HEK293 (cell line): Measurements from ENCODE around the gene FBLN5.

ENCODE experiments used
- CTCF ChIA-PET: fragments of 350-600 bp; formaldehyde crosslinking; extraction: SDS; loops from one replicate; lab custom pipeline; 2021; ENCODE audit warnings: antibody characterized with exemption; lab: Yijun Ruan, JAX
- POLR2A ChIA-PET: fragments of 300-600 bp; formaldehyde crosslinking; extraction: SDS; loops from one replicate; lab custom pipeline; 2020; ENCODE audit warnings: antibody characterized with exemption, inconsistent platforms; lab: Yijun Ruan, JAX
- H3K27ac ChIP-seq: fragments of 200-500 bp; sonication (Bioruptor generic); 2 replicates; pipeline ENCODE4 v1.5.1; 2014; ENCODE audit warnings: low read depth, low read length, control low read depth, inconsistent platforms; ENCODE audit errors: extremely low read depth
- H3K36me3 ChIP-seq, 2 experiments: fragments of 200-500 bp in 1 of 2; sonication (Bioruptor generic) in 1 of 2; 1 replicate in 1 of 2; 2 replicates in 1 of 2; pipeline ENCODE4 v1.5.1; 2014 to 2017; ENCODE audit warnings: inconsistent platforms in 2 of 2, low read length in 2 of 2; ENCODE audit not compliant: control insufficient read depth in 2 of 2, insufficient read depth in 1 of 2
- H3K4me1 ChIP-seq: fragments of 200-500 bp; sonication (Bioruptor generic); 2 replicates; pipeline ENCODE4 v1.5.1; 2014; ENCODE audit warnings: mild to moderate bottlenecking, low read length, inconsistent platforms; ENCODE audit not compliant: control insufficient read depth, insufficient read depth
- H3K4me3 ChIP-seq: 2 replicates; pipeline ENCODE4 v1.5.1; 2011; ENCODE audit warnings: low read depth, mild to moderate bottlenecking, control low read depth, low read length, moderate library complexity
- H3K9me3 ChIP-seq: fragments of 200-500 bp; sonication (Bioruptor generic); 2 replicates; pipeline ENCODE4 v1.5.1; 2014; ENCODE audit warnings: low read depth, low read length, inconsistent platforms; ENCODE audit not compliant: control insufficient read depth, insufficient read depth
- HOXD13 ChIP-seq: sonication (generic); formaldehyde crosslinking; IDR thresholded peaks from 2 replicates; pipeline ENCODE4 v1.8.0; 2022; ENCODE audit warnings: missing genetic modification reagents, borderline replicate concordance
- KLF10 ChIP-seq: fragments of 450-650 bp; IDR thresholded peaks from 2 replicates; pipeline ENCODE4 v1.5.1; 2018; ENCODE audit warnings: missing biosample characterization, mild to moderate bottlenecking, missing genetic modification characterization
- OVOL3 ChIP-seq: fragments of 450-650 bp; formaldehyde crosslinking; IDR thresholded peaks from 2 replicates; pipeline ENCODE4 v1.5.1; 2016; ENCODE audit warnings: missing biosample characterization, missing genetic modification characterization
- RBAK ChIP-seq: fragments of 450-650 bp; formaldehyde crosslinking; IDR thresholded peaks from 2 replicates; pipeline ENCODE4 v1.5.1; 2016; ENCODE audit warnings: missing biosample characterization, missing genetic modification characterization
- ZBTB21 ChIP-seq: fragments of 450-650 bp; formaldehyde crosslinking; IDR thresholded peaks from 2 replicates; pipeline ENCODE4 v1.5.1; 2017; ENCODE audit warnings: missing biosample characterization, missing genetic modification characterization
- ZBTB48 ChIP-seq: fragments of 450-650 bp; formaldehyde crosslinking; IDR thresholded peaks from 2 replicates; pipeline ENCODE4 v1.5.1; 2016; ENCODE audit warnings: missing biosample characterization, missing genetic modification characterization
- ZFHX2 ChIP-seq: fragments of 450-650 bp; formaldehyde crosslinking; conservative IDR thresholded peaks from 2 replicates; pipeline ENCODE4 v1.5.1; 2016; ENCODE audit warnings: missing biosample characterization, missing genetic modification characterization
- ZFP41 ChIP-seq: fragments of 450-650 bp; formaldehyde crosslinking; IDR thresholded peaks from 2 replicates; pipeline ENCODE4 v1.5.1; 2016; ENCODE audit warnings: missing biosample characterization, missing genetic modification characterization, borderline replicate concordance
- ZNF174 ChIP-seq: fragments of 450-650 bp; formaldehyde crosslinking; IDR thresholded peaks from 2 replicates; pipeline ENCODE4 v1.5.0; 2017; ENCODE audit warnings: missing biosample characterization, mild to moderate bottlenecking, missing genetic modification characterization
- ZNF202 ChIP-seq: fragments of 450-650 bp; formaldehyde crosslinking; IDR thresholded peaks from 2 replicates; pipeline ENCODE4 v1.5.1; 2016; ENCODE audit warnings: missing biosample characterization, missing genetic modification characterization, borderline replicate concordance
- ZNF24 ChIP-seq: fragments of 450-650 bp; formaldehyde crosslinking; IDR thresholded peaks from 2 replicates; pipeline ENCODE4 v1.5.1; 2016; ENCODE audit warnings: missing biosample characterization, missing genetic modification characterization
- ZNF274 ChIP-seq, 2 experiments: fragments of 200-500 bp in 1 of 2; fragments of 450-650 bp in 1 of 2; sonication (Bioruptor generic) in 1 of 2; formaldehyde crosslinking in 1 of 2; IDR thresholded peaks; 2 replicates each; pipeline versions ENCODE4 v1.5.1 to v1.6.1; 2014 to 2016; ENCODE audit warnings: borderline replicate concordance in 1 of 2, inconsistent platforms in 1 of 2, low read length in 1 of 2, missing biosample characterization in 1 of 2, missing genetic modification characterization in 1 of 2
- ZNF324 ChIP-seq: fragments of 450-650 bp; formaldehyde crosslinking; IDR thresholded peaks from 2 replicates; pipeline ENCODE4 v1.5.1; 2016; ENCODE audit warnings: missing biosample characterization, missing genetic modification characterization
- ZNF335 ChIP-seq: fragments of 450-650 bp; formaldehyde crosslinking; conservative IDR thresholded peaks from 2 replicates; pipeline ENCODE4 v1.5.1; 2016; ENCODE audit warnings: missing biosample characterization, missing genetic modification characterization
- ZNF350 ChIP-seq: fragments of 450-650 bp; formaldehyde crosslinking; IDR thresholded peaks from 2 replicates; pipeline ENCODE4 v1.5.0; 2017; ENCODE audit warnings: missing biosample characterization, mild to moderate bottlenecking, missing genetic modification characterization
- ZNF530 ChIP-seq: fragments of 450-650 bp; formaldehyde crosslinking; IDR thresholded peaks from 2 replicates; pipeline ENCODE4 v1.5.1; 2016; ENCODE audit warnings: low read depth, missing biosample characterization, missing genetic modification characterization
- ZNF624 ChIP-seq: fragments of 450-650 bp; formaldehyde crosslinking; IDR thresholded peaks from 2 replicates; pipeline ENCODE4 v1.5.1; 2017; ENCODE audit warnings: missing biosample characterization, missing genetic modification characterization
- ZNF629 ChIP-seq: fragments of 450-650 bp; formaldehyde crosslinking; IDR thresholded peaks from 2 replicates; pipeline ENCODE4 v1.5.1; 2017; ENCODE audit warnings: missing biosample characterization, missing genetic modification characterization
- ZNF660 ChIP-seq: fragments of 450-650 bp; IDR thresholded peaks from 2 replicates; pipeline ENCODE4 v1.5.1; 2018; ENCODE audit warnings: missing biosample characterization, mild to moderate bottlenecking, missing genetic modification characterization
- TF ChIP-seq, protein P1 (sequence below): fragments of 450-650 bp; formaldehyde crosslinking; IDR thresholded peaks from 2 replicates; pipeline ENCODE4 v1.5.1; 2017; ENCODE audit warnings: missing biosample characterization, missing genetic modification characterization
- TF ChIP-seq, protein P2 (sequence below): fragments of 450-650 bp; formaldehyde crosslinking; IDR thresholded peaks from 2 replicates; pipeline ENCODE4 v1.5.1; 2017; ENCODE audit warnings: missing biosample characterization, missing genetic modification characterization
- TF ChIP-seq, protein P3 (sequence below): fragments of 450-650 bp; formaldehyde crosslinking; IDR thresholded peaks from 2 replicates; pipeline ENCODE4; 2016; ENCODE audit warnings: missing biosample characterization, missing genetic modification characterization
- TF ChIP-seq, protein P4 (sequence below): fragments of 450-650 bp; formaldehyde crosslinking; IDR thresholded peaks from 2 replicates; pipeline ENCODE4 v1.5.1; 2016; ENCODE audit warnings: missing biosample characterization, missing genetic modification characterization
- TF ChIP-seq, protein P5 (sequence below): fragments of 450-650 bp; formaldehyde crosslinking; IDR thresholded peaks from 2 replicates; pipeline ENCODE4 v1.5.1; 2016; ENCODE audit warnings: missing biosample characterization, missing genetic modification characterization
- TF ChIP-seq, protein P6 (sequence below): fragments of 450-650 bp; formaldehyde crosslinking; conservative IDR thresholded peaks from 2 replicates; pipeline ENCODE4 v1.5.1; 2016; ENCODE audit warnings: low read depth, missing biosample characterization, missing genetic modification characterization

Gene FBLN5

DNA sequence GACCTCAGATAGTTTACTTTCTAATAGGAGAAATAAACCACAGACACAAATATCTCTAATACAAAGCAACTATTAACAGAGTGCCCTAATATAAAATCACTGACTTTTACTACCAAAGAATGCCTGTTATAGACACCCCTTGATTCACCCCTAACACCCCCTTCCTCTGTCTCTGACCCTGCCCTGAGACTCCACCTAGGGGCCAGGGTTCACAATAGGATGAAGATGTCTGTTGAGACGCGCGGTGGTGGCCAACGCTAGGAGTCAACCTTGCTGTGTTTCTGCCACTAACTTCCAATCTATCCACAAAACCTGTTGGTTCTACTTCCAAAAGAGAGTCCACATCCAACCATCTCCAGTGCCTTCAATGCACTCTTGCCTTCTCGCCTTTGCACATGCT is 69.2 kb downstream of the FBLN5 start:
- no peak overlapping the region for H3K4me3 ChIP-seq
- no peaks in the 10 kb centered on the region for H3K9me3 ChIP-seq
- ChIA-PET CTCF (no interaction called here), POLR2A (no interaction called here)
- no peaks in the 10 kb centered on the region for H3K4me1 ChIP-seq
- no peak overlapping the region for H3K27ac ChIP-seq
- TF ChIP-seq ZNF530 (tag by site-specific recombination) (no peak), ZNF350 (tag by site-specific recombination) (no peak), ZNF624 (tag by site-specific recombination) (no peak), ZNF174 (no peak), ZFHX2 (tag by site-specific recombination) (no peak), ZNF24 (no peak), OVOL3 (tag by site-specific recombination) (no peak), ZBTB21 (tag by site-specific recombination) (no peak), KLF10 (tag by site-specific recombination) (no peak), ZFP41 (no peak), ZBTB48 (tag by site-specific recombination) (no peak), ZNF629 (tag by site-specific recombination) (no peak), ZNF660 (tag by site-specific recombination) (no peak), RBAK (tag by site-specific recombination) (no peak), ZNF335 (no peak), ZNF274 (IDR thresholded peaks at IDR 0.05; ENCODE audit: low read length) (no peak), ZNF274 (tag by site-specific recombination; IDR thresholded peaks at IDR 0.05; ENCODE audit: borderline replicate concordance) (no peak)
- TF ChIP-seq, protein P1, sequence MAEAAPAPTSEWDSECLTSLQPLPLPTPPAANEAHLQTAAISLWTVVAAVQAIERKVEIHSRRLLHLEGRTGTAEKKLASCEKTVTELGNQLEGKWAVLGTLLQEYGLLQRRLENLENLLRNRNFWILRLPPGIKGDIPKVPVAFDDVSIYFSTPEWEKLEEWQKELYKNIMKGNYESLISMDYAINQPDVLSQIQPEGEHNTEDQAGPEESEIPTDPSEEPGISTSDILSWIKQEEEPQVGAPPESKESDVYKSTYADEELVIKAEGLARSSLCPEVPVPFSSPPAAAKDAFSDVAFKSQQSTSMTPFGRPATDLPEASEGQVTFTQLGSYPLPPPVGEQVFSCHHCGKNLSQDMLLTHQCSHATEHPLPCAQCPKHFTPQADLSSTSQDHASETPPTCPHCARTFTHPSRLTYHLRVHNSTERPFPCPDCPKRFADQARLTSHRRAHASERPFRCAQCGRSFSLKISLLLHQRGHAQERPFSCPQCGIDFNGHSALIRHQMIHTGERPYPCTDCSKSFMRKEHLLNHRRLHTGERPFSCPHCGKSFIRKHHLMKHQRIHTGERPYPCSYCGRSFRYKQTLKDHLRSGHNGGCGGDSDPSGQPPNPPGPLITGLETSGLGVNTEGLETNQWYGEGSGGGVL (tag by site-specific recombination) = no peak
- TF ChIP-seq, protein P2, sequence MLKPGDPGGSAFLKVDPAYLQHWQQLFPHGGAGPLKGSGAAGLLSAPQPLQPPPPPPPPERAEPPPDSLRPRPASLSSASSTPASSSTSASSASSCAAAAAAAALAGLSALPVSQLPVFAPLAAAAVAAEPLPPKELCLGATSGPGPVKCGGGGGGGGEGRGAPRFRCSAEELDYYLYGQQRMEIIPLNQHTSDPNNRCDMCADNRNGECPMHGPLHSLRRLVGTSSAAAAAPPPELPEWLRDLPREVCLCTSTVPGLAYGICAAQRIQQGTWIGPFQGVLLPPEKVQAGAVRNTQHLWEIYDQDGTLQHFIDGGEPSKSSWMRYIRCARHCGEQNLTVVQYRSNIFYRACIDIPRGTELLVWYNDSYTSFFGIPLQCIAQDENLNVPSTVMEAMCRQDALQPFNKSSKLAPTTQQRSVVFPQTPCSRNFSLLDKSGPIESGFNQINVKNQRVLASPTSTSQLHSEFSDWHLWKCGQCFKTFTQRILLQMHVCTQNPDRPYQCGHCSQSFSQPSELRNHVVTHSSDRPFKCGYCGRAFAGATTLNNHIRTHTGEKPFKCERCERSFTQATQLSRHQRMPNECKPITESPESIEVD = no peak
- TF ChIP-seq, protein P3, sequence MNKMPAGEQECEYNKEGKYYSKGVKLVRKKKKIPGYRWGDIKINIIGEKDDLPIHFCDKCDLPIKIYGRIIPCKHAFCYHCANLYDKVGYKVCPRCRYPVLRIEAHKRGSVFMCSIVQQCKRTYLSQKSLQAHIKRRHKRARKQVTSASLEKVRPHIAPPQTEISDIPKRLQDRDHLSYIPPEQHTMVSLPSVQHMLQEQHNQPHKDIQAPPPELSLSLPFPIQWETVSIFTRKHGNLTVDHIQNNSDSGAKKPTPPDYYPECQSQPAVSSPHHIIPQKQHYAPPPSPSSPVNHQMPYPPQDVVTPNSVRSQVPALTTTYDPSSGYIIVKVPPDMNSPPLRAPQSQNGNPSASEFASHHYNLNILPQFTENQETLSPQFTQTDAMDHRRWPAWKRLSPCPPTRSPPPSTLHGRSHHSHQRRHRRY (tag by site-specific recombination) = no peak
- no peaks in the 10 kb centered on the region; a peak in 1 of 3 replicates for H3K36me3 ChIP-seq

DNA sequence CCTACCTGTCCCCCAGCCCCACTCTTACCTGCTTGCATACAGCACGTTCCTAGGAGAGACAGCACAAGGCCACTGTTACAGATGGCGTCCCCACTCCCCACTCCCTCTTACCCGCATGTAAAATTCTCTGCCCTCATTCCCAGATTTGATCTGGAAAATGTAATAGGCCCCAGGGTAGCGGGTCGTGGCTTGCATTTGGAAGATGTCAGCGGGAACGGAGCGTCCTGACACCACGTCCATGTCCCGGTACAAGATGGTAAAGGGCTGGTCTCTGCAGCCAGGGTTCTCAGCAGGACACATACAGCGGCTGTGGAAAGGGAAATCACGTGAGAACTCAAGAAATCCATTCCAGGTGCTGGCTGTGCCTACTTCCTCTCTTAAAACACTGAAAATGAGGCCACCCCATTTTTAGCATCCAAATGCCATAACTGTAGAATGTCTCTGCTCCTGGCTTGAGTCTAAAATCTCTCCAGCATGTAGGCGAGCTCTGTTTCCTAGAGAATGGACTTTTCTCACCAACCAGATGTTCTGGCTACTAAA is 70.0 kb downstream of the FBLN5 start:
- H3K9me3 ChIP-seq = no peaks in the 10 kb centered on the region
- CTCF ChIA-PET = interaction anchor here (0.7 kb wide), 1 partner anchor 11 kb away, joined by 3 read pairs; no protein-coding TSS in a partner anchor
- no peak overlapping the region for H3K27ac ChIP-seq
- H3K36me3 ChIP-seq = no peaks in the 10 kb centered on the region; a peak in 1 of 3 replicates
- H3K4me1 ChIP-seq = no peaks in the 10 kb centered on the region
- POLR2A ChIA-PET = no interaction called here
- no peak overlapping the region for H3K4me3 ChIP-seq
- TF ChIP-seq, protein P4, sequence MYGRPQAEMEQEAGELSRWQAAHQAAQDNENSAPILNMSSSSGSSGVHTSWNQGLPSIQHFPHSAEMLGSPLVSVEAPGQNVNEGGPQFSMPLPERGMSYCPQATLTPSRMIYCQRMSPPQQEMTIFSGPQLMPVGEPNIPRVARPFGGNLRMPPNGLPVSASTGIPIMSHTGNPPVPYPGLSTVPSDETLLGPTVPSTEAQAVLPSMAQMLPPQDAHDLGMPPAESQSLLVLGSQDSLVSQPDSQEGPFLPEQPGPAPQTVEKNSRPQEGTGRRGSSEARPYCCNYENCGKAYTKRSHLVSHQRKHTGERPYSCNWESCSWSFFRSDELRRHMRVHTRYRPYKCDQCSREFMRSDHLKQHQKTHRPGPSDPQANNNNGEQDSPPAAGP (tag by site-specific recombination) = no peak
- TF ChIP-seq RBAK (tag by site-specific recombination) (no peak), HOXD13 (CRISPR knock-in tag) (no peak), ZFHX2 (tag by site-specific recombination) (no peak), ZNF324 (no peak), ZNF202 (tag by site-specific recombination) (no peak)
- TF ChIP-seq, protein P5, sequence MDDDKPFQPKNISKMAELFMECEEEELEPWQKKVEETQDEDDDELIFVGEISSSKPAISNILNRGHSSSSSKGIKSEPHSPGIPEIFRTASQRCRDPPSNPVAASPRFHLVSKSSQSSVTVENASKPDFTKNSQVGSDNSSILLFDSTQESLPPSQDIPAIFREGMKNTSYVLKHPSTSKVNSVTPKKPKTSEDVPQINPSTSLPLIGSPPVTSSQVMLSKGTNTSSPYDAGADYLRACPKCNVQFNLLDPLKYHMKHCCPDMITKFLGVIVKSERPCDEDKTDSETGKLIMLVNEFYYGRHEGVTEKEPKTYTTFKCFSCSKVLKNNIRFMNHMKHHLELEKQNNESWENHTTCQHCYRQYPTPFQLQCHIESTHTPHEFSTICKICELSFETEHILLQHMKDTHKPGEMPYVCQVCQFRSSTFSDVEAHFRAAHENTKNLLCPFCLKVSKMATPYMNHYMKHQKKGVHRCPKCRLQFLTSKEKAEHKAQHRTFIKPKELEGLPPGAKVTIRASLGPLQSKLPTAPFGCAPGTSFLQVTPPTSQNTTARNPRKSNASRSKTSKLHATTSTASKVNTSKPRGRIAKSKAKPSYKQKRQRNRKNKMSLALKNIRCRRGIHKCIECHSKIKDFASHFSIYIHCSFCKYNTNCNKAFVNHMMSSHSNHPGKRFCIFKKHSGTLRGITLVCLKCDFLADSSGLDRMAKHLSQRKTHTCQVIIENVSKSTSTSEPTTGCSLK (tag by site-specific recombination) = no peak
- TF ChIP-seq, protein P6, sequence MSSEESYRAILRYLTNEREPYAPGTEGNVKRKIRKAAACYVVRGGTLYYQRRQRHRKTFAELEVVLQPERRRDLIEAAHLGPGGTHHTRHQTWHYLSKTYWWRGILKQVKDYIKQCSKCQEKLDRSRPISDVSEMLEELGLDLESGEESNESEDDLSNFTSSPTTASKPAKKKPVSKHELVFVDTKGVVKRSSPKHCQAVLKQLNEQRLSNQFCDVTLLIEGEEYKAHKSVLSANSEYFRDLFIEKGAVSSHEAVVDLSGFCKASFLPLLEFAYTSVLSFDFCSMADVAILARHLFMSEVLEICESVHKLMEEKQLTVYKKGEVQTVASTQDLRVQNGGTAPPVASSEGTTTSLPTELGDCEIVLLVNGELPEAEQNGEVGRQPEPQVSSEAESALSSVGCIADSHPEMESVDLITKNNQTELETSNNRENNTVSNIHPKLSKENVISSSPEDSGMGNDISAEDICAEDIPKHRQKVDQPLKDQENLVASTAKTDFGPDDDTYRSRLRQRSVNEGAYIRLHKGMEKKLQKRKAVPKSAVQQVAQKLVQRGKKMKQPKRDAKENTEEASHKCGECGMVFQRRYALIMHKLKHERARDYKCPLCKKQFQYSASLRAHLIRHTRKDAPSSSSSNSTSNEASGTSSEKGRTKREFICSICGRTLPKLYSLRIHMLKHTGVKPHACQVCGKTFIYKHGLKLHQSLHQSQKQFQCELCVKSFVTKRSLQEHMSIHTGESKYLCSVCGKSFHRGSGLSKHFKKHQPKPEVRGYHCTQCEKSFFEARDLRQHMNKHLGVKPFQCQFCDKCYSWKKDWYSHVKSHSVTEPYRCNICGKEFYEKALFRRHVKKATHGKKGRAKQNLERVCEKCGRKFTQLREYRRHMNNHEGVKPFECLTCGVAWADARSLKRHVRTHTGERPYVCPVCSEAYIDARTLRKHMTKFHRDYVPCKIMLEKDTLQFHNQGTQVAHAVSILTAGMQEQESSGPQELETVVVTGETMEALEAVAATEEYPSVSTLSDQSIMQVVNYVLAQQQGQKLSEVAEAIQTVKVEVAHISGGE (tag by site-specific recombination) = no peak
